Activated naive CD4-positive, alpha-beta T cell treated with anti-CD3 and anti-CD28 coated beads, Interleukin-2, amount 10 ng/mL, durations not matched to agents 7 days and 5 days (primary cell): ENCODE data around the gene DNAJA3.

Source experiments
- CTCF ChIA-PET: fragments of 350-600 bp; sonication (Branson Sonifier 250); formaldehyde crosslinking; loops from one replicate; lab custom pipeline; 2021; ENCODE audit warnings: antibody characterized with exemption; lab: Charles Lee
- DNase-seq: peaks from one replicate; pipeline ENCODE4 v3.0.0-alpha.2; 2020
- H3K27ac Mint-ChIP-seq: one replicate; pipeline ENCODE4 v1.8.0; 2021; ENCODE audit warnings: mild to moderate bottlenecking, moderate library complexity, mixed read lengths
- H3K27me3 Mint-ChIP-seq: one replicate; pipeline ENCODE4 v1.8.0; 2021; ENCODE audit warnings: mild to moderate bottlenecking, mixed read lengths
- H3K36me3 Mint-ChIP-seq: one replicate; pipeline ENCODE4 v1.8.0; 2021; ENCODE audit warnings: mixed read lengths
- H3K4me1 Mint-ChIP-seq: one replicate; pipeline ENCODE4 v1.8.0; 2021; ENCODE audit warnings: mixed read lengths
- H3K4me3 Mint-ChIP-seq: one replicate; pipeline ENCODE4 v1.8.0; 2021; ENCODE audit warnings: mild to moderate bottlenecking, moderate library complexity, mixed read lengths
- H3K9me3 Mint-ChIP-seq: one replicate; pipeline ENCODE4 v1.8.0; 2021; ENCODE audit warnings: mixed read lengths

DNAJA3 gene

DNA sequence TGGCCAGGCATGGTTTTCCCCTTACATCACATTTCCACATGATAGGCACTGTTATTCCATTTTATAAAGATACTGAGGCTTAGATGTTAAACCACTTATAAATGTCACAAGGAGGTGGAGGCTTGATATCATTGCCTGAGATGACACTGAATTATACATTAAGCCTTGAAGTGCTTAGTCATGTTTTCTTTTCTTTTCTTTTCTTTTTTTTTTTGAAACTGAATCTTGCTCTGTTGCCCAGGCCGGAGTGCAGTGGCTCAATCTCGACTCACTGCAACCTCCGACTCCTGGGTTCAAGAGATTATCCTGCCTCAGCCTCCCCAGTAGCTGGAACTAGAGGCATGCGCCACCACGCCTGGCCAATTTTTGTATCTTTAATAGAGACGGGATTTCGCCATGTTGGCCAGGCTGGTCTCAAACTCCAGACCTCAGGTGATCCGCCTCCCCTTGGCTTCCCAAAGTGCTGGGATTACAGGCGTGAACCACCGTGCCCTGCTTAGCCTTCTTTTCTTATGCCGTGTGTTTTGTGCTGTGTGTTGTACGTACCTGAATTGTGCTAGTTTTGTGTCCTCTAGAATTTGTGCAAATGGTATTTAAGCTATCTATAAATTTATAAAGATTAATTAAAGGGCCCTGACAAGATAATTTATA lies 1.2 kb downstream of the DNAJA3 start:
- Mint-ChIP-seq H3K4me1 (peaks cover 35% of the 10 kb centered on the region), H3K4me3 (peak overlapping the region; percentile 88), H3K36me3 (peaks cover 23% of the 10 kb centered on the region), H3K27ac (peak overlapping the region; percentile 98), H3K27me3 (no peaks in the 10 kb centered on the region), H3K9me3 (no peaks in the 10 kb centered on the region)
- CTCF ChIA-PET: no interaction called here
- DNase-seq: no peak

DNA sequence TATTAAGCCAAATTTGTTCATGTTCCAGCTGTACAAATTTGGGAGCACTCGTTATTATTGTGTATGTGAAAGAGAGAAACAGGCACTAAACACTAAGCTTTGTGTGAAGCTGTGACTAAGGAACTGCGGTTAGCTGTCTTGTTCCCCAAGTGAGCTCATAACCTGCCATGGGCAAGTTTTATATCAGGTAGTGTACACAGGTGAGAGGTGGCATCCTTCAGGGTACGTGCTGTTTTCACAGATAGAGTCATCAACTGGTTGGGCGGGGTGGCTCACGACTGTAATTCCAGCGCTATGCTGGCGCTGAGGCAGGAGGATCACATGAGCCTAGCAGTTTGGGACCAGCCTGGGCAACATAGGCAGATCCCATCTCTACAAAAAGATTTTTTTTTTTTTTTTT lies 2.8 kb downstream of the DNAJA3 start:
- Mint-ChIP-seq H3K27ac (no peak overlapping the region), H3K4me3 (peak overlapping the region; percentile 21), H3K36me3 (peaks cover 28% of the 10 kb centered on the region), H3K4me1 (peaks cover 34% of the 10 kb centered on the region), H3K9me3 (no peaks in the 10 kb centered on the region), H3K27me3 (no peaks in the 10 kb centered on the region)
- CTCF ChIA-PET: interaction anchor here (1.0 kb wide), 1 partner anchor 24 kb away, joined by 3 read pairs; no protein-coding TSS in a partner anchor
- DNase-seq: no peak

DNA sequence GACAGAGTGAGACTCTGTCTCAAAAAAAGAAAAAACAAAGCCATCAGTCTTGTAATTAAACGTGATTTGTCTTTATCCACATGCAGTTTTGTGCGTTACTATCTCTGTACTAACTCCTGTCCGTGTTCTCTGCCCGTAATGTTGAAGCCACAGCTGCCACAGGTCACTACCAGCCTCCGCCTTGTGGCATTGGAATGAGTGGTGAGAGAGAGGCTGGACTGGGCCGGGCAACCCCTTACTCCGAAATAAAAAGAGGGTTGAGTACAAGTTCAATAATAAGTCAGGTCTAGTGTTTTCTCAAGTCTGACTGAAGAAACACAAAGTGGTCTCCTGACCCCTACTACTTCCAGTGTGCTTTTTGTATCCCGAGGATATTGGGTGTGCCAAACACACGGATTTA lies 5.4 kb downstream of the DNAJA3 start:
- Mint-ChIP-seq H3K36me3 (peaks cover 43% of the 10 kb centered on the region), H3K27ac (no peak overlapping the region), H3K27me3 (no peaks in the 10 kb centered on the region), H3K4me1 (peaks cover 22% of the 10 kb centered on the region), H3K9me3 (no peaks in the 10 kb centered on the region), H3K4me3 (no peak overlapping the region)
- DNase-seq: no peak
- CTCF ChIA-PET: no interaction called here

DNA sequence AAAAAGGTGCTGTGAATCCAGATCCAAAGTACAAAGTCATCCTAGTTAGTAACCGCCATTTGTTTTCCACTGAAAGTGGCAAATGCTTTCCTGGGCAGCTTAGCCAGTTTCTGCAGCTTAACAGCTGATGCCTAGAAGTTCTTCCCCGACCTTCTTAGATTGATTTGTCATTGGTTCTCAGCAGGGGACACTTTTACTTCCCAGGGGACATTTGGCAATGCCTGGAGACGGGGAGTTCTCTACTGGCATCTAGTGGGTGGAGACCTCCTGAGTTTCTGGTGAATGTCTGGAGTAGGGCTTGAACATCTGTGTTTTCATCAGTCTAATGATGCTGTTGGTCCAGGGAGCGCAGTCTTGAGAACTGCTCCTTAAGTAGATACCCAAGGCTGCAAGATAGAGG lies 7.6 kb downstream of the DNAJA3 start:
- Mint-ChIP-seq H3K9me3 (no peaks in the 10 kb centered on the region), H3K4me1 (peaks cover 4% of the 10 kb centered on the region), H3K36me3 (peaks cover 45% of the 10 kb centered on the region), H3K4me3 (no peak overlapping the region), H3K27ac (peak overlapping the region; percentile 24), H3K27me3 (no peaks in the 10 kb centered on the region)
- no peak for DNase-seq
- CTCF ChIA-PET: no interaction called here

DNA sequence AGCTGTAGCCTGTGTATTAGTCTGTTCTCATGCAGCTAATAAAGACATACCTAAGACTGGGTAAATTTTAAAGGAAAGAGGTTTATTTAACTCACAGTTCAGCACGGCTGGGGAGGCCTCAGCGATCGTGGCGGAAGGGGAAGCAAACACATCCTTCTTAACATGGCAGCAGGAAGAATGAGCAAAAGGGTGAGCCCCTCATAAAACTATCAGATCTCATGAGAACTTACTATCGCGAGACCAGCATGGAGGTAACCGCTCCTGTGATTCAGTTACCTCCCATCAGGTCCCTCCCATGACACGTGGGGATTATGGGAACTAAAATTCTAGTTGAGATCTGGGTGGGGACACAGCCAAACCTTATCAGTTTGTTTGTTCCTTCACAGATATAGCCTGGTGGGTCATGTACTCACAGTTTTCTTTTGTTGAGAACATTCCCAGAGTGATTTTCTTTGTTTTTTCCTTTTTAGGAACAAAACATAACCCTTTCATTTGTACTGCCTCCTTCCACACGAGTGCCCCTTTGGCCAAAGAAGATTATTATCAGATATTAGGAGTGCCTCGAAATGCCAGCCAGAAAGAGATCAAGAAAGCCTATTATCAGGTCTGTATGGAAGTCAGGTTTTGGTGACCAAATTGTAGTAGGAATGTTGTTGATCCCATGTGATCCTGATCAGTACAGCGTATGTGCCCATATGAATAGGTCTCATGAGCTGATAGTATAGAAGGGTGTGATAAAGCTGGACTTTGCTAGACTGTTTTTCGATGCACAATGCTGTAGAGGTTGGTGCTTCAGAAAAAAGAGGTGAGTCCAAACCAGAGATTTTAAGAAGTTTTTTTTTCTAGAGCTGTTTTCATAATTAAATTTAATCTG lies 8.5 kb downstream of the DNAJA3 start:
- Mint-ChIP-seq H3K36me3 (peaks cover 44% of the 10 kb centered on the region), H3K27me3 (no peaks in the 10 kb centered on the region), H3K4me1 (peaks cover 2% of the 10 kb centered on the region), H3K4me3 (no peak overlapping the region), H3K9me3 (no peaks in the 10 kb centered on the region), H3K27ac (no peak overlapping the region)
- DNase-seq: no peak
- CTCF ChIA-PET: no interaction called here

DNA sequence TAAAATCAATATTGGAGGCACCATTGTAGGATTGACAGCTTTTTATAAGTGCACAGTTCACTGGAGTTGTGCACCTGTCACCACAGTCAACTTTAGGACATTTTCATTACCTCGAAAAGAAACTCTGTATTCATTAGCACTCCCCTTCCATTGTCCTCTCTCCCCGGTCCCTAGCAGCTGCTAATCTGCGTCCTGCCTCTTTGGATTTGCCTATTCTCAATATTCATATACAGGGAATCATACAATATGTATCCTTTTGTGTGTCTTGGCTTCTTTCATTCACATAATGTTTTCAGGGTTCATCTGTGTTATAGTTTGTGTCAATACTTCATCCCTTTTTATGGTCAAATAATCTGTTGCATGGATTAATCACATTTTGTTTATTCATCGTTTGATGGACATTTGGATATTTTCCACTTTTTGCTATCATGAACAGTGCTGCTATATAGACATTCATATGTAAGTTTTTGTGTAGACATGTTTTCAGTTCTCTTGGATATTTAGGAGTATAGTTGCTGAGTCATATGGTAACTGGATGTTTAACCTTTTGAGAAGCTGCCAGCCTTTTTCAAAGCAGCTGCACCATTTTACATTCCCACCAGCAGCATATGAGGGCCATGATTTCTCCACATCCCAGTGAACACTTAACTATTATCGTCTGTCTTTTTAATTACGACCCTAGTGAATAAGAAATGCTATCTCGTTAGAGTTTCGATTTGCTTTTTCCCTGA lies 9.8 kb downstream of the DNAJA3 start:
- CTCF ChIA-PET: no interaction called here
- H3K4me3 Mint-ChIP-seq: no peak overlapping the region
- no peaks in the 10 kb centered on the region for H3K27me3 Mint-ChIP-seq
- H3K27ac Mint-ChIP-seq: no peak overlapping the region
- peaks cover 8% of the 10 kb centered on the region for H3K4me1 Mint-ChIP-seq
- H3K36me3 Mint-ChIP-seq: peaks cover 44% of the 10 kb centered on the region
- DNase-seq: no peak
- H3K9me3 Mint-ChIP-seq: no peaks in the 10 kb centered on the region

DNA sequence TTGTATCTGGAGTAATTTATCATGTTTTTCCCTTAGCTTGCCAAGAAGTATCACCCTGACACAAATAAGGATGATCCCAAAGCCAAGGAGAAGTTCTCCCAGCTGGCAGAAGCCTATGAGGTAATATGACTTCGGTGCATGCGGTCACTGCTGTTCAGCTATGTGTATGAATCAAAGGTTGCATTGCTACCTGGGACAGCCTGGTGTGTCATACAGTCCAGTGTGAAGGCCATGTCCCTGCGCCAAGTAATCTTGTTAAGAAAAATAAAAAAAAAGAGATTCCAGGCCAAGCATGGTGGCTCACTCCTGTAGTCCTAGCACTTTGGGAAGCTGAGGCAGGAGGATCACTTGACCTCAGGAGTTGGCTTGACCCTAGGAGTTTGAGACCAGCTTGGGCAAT lies 11.7 kb downstream of the DNAJA3 start:
- no peak for DNase-seq
- Mint-ChIP-seq H3K4me3 (no peak overlapping the region), H3K36me3 (peaks cover 55% of the 10 kb centered on the region), H3K27me3 (no peaks in the 10 kb centered on the region), H3K4me1 (peaks cover 8% of the 10 kb centered on the region), H3K9me3 (no peaks in the 10 kb centered on the region), H3K27ac (peak overlapping the region; percentile 11)
- CTCF ChIA-PET: no interaction called here

DNA sequence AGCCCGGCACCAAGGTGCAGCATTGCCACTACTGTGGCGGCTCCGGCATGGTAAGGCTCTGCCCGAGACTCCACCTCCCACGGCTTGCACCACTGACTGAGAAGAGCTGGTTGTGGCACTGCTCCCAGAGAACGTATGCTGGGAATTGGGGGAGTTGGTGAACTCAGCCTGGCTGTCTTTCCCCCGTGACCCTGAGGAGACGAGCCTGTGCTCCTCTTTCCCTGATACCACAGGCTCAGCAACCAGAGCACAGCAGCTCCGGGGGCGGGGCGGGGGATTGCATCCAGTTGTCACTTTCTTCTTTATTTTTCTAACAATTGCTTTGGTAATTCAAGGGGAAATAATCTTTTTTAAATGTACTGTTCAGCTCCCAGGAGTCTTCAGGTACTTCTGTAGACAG lies 16.7 kb downstream of the DNAJA3 start:
- H3K27ac Mint-ChIP-seq: no peak overlapping the region
- H3K4me1 Mint-ChIP-seq: peaks cover 8% of the 10 kb centered on the region
- no peaks in the 10 kb centered on the region for H3K27me3 Mint-ChIP-seq
- DNase-seq: no peak
- H3K9me3 Mint-ChIP-seq: no peaks in the 10 kb centered on the region
- no peak overlapping the region for H3K4me3 Mint-ChIP-seq
- H3K36me3 Mint-ChIP-seq: peaks cover 52% of the 10 kb centered on the region
- CTCF ChIA-PET: no interaction called here

DNA sequence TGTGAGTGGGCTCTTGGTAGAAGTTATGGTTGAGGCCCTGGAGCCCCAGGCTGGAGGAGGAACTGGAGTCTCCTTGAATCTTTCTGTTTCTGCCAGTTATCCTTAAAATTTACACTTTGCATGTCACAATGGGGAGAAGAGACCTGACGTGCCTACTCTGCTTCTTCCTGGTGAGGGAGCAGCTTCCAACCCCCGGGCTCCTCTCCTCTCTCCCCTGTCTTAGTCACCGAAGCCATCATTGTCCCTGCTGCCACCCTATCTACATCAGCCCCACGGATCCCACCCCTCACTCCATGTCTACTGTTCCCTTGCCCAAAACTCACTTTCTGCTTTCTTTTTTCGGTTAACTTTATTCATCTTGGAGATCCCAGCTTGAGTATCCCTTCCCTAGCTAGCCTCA lies 17.6 kb downstream of the DNAJA3 start:
- peaks cover 8% of the 10 kb centered on the region for H3K4me1 Mint-ChIP-seq
- CTCF ChIA-PET: interaction anchor here (0.7 to 1.3 kb wide), 2 partner anchors 22 to 27 kb away, joined by 3 read pairs; partner anchors contain the start of gene CORO7
- H3K9me3 Mint-ChIP-seq: no peaks in the 10 kb centered on the region
- no peak overlapping the region for H3K27ac Mint-ChIP-seq
- H3K4me3 Mint-ChIP-seq: no peak overlapping the region
- H3K27me3 Mint-ChIP-seq: no peaks in the 10 kb centered on the region
- no peak for DNase-seq
- H3K36me3 Mint-ChIP-seq: peaks cover 53% of the 10 kb centered on the region

DNA sequence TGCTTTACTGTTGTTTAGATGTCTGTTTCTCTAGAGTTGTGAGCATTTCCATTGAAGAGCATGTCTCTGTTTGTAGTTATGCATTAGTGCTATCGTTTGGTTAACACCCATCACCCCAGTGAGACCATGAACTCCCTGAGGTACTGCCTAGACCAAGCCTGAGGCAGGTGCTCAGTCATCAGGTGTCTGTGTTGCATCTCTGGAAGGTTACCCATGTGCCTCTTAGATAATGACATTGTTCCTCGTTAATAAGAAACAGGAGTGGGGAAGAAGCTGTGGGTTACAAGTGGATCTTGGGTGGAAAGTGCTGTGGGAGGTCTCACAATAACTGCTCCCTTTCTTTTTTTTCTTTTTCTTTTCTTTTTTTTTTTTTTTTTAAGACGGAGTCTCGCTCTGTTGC lies 18.3 kb downstream of the DNAJA3 start:
- no peaks in the 10 kb centered on the region for H3K27me3 Mint-ChIP-seq
- no peaks in the 10 kb centered on the region for H3K9me3 Mint-ChIP-seq
- peaks cover 5% of the 10 kb centered on the region for H3K4me1 Mint-ChIP-seq
- CTCF ChIA-PET: interaction anchor here (0.7 to 1.3 kb wide), 2 partner anchors 22 to 28 kb away, joined by 3 read pairs; partner anchors contain the start of gene CORO7
- no peak overlapping the region for H3K27ac Mint-ChIP-seq
- peaks cover 54% of the 10 kb centered on the region for H3K36me3 Mint-ChIP-seq
- no peak for DNase-seq
- no peak overlapping the region for H3K4me3 Mint-ChIP-seq

DNA sequence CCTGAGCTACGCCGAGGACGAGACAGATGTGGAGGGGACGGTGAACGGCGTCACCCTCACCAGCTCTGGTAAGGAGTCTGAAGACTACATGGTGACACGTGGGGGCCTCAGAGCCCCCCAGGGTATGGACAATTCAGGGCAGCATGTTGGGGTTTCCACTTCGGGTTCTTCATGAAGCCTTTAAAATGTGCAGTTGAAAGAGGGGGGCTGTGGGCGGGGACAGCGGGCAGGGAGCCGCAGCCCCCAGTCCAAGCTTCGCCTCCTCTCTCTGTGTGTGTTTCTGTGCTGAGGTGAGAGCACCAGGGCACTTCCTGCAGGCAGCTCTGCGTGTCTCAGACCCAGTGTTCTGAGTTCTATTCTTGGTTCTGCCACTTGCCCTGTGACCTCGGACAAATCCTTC lies 24.8 kb downstream of the DNAJA3 start:
- no peak for DNase-seq
- Mint-ChIP-seq H3K36me3 (peaks cover 37% of the 10 kb centered on the region), H3K27me3 (no peaks in the 10 kb centered on the region), H3K27ac (no peak overlapping the region), H3K9me3 (no peaks in the 10 kb centered on the region), H3K4me3 (no peak overlapping the region), H3K4me1 (no peaks in the 10 kb centered on the region)
- CTCF ChIA-PET: interaction anchor here (1.7 kb wide), 1 partner anchor 8 kb away, joined by 4 read pairs; no protein-coding TSS in a partner anchor

DNA sequence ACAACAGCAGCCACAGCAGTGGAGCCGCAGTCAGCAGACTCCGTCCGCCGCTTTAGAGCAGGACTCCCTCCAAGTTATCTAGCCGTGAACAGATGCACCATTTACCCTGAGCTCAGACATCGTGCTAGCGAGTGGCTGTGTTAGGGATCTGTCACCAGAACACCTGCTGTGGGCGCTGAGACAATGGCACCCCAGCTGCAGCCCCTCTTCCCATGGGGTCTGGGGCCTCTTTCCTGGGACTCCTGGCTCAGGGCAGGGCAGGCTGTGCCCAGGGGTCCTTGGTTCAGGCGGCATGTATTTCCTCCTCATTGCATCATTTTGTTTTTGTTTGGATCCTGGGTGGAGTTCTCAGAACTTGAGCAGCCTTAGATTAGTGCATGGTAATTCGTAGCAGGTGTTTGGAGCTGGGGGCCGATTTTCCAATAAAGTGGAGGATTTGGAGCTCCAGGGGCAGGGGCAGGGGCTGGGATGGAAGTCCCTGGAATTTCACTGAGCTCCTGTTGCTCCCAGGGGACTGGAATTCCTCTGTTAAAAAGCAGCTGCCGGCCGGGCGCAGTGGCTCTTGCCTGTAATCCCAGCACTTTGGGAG lies 25.4 kb downstream of the DNAJA3 start:
- Mint-ChIP-seq H3K4me3 (no peak overlapping the region), H3K27me3 (no peaks in the 10 kb centered on the region), H3K36me3 (peaks cover 37% of the 10 kb centered on the region), H3K27ac (no peak overlapping the region), H3K4me1 (no peaks in the 10 kb centered on the region), H3K9me3 (no peaks in the 10 kb centered on the region)
- CTCF ChIA-PET: no interaction called here
- DNase-seq: no peak

DNA sequence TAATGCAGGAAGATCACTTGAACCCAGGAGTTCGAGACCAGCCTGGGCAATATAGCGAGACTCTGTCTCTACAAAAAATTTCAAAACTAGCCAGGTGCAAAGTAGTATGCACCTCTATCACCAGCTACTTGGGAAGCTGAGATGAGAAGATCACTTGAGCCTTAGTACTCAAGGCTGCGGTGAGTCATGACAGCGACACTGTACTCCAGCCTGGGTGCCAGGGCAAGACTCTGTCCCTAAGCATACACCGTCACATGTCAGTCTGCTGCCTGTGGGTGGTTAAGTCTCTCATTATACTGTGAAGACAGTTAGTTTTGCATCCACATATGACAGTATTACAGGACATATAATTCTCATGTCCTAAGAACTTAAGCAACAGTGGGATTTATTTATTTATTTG lies 27.0 kb downstream of the DNAJA3 start:
- CTCF ChIA-PET: interaction anchor here (1.1 kb wide), 1 partner anchor 50 kb away, joined by 4 read pairs; no protein-coding TSS in a partner anchor
- no peak for DNase-seq
- Mint-ChIP-seq H3K27ac (peak overlapping the region; percentile 31), H3K9me3 (no peaks in the 10 kb centered on the region), H3K27me3 (no peaks in the 10 kb centered on the region), H3K4me3 (no peak overlapping the region), H3K36me3 (peaks cover 33% of the 10 kb centered on the region), H3K4me1 (no peaks in the 10 kb centered on the region)

DNA sequence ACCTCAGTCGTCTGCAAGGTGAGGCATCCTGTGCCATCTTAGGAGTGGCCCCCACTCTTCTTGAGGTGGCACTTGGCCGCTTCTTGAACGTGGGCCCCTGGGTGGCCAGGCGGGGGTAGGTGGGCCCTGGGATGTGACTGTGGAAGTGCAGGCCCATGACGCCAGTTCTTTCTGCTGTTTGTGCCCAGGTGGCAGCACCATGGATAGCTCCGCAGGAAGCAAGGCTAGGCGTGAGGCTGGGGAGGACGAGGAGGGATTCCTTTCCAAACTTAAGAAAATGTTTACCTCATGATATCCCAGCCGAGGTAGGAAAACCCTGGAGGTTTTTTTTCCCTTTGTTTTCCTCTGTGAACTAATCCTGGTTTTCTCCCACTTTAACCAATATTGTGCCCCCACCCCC lies 29.0 kb downstream of the DNAJA3 start:
- CTCF ChIA-PET: no interaction called here
- Mint-ChIP-seq H3K9me3 (no peaks in the 10 kb centered on the region), H3K27me3 (no peaks in the 10 kb centered on the region), H3K4me1 (peaks cover 7% of the 10 kb centered on the region), H3K27ac (no peak overlapping the region), H3K4me3 (no peak overlapping the region), H3K36me3 (peaks cover 32% of the 10 kb centered on the region)
- DNase-seq: peak; percentile 26
